GM21367 (cell line): ENCODE measurements around the gene AIF1.

Experiments used
- ATAC-seq: cut with Tn5 transposase; IDR thresholded peaks from one replicate; pipeline ENCODE4 v1.9.1; 2021; ENCODE audit not compliant: unreplicated experiment

Gene AIF1

DNA sequence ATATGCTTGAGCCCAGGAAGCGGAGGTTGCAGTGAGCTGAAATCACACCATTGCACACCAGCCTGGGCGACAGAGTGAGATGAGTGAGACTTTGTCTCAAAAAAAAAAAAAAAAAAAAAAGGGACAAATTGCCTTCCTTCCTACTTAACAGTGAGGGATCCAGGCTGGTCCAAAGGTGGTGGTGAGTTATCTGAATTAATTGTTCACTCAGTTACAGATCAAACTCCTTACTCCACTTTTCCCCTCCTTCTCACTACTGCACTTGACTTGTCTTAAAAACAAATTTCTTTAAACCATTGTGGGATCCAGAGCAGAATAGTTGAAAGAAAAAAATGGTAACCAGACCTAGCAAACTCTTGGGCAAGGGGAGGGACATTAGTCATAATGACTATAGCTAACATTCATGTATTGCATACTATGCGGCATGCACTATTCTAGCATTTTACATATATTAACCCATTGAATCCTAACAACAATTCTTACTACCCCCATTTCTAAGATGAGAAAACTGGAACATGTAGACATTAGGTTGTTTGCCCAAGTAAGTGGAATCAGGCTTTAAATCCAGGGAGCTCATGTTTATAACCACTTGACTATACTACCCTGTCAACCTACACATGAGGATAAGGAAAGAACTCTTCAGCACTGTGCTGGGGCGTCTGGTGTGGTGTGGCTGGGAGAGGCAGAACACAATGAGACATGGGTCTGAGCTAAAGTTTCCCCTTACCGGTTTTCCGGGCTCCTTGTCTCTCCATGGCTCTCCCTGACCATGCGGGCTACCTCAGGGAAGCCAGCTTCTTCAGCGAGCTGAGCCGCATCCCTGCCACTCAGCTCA, 48.3 kb downstream of the AIF1 start:
- ATAC-seq = no peak

DNA sequence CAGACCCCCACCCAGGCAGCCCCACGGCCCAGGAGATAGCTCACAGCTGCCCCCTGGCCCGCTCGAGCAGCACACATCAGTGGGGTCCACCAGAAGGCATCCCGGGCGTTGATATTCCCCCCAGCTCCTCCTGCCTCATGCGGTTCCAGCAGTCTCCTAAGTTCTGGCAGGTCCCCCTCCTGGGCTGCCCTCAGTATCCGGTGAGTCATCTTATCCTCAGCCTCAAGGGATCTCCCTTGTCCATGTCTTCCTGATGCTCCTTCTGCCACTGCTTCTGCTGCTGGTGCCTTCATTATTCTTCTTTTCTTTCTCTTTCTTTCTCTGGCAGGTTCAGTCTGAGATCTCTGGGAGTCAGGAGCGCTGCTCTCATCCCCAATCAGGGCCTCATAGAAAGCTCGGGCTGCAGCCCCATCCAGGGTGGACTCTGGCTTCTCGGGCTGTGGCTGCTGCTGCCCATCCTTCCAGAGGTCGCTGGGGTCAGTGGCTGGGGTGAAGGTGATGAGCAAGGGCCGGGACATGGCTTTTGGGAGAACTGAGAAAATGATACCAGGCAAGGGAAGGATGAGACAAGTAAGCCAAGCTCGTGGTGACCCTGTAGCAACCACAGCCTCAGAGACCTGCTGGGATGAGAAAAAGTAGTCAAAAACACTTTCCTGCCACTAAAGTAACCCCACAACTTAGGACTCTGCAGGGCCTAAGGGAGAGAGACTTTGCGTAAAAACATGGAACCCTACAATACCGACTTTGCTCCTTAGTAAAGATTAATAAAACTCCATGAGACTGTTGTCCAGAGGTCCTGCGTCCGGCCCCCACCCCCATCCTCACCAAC, 49.1 kb downstream of the AIF1 start:
- ATAC-seq = no peak

GRCh38 chr6:31664790-31665500, 49.9 kb downstream of the AIF1 start, which contains the start of gene GPANK1:
Gene GPANK1 (minus strand): TSS chr6:31664997. CDS start chr6:31664478, 519 bp downstream.
- ATAC-seq = peak; percentile 32

DNA sequence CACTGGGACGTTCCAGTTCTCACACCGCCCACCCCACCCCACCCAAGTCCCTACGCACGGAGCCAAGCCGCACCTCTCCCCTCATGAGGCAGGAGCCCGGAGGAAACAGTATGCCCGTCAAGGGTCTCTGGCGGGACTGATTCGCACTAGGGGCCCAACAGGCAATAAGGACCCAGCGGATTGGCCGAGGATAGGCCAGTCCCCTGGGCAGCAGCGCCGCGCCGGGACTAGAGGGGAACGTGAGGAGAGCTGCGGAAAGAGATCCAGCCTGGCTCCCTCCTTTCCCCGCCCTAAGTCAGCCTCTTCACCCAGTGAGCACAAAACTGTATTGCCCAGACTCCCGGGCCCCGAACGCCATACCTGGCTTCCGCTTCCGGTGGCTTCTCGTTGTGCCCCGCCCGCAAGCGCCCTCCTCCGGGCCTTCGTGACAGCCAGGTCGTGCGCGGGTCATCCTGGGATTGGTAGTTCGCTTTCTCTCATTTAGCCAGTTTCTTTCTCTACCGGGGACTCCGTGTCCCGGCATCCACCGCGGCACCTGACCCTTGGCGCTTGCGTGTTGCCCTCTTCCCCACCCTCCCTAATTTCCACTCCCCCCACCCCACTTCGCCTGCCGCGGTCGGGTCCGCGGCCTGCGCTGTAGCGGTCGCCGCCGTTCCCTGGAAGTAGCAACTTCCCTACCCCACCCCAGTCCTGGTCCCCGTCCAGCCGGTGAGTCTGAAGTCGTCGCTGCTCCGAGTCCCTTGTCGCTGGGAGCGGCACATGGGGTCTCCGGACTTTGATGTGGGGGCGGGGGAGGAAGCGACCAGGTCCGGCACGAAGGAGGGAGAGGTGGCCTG, 50.7 kb downstream of the AIF1 start, which contains the start of gene CSNK2B:
Gene CSNK2B, plus strand, starts transcription at position 580 of the 836 bp plus-strand sequence. CDS start 752 bp downstream, outside the sequence.
- peak; percentile 60 for ATAC-seq

DNA sequence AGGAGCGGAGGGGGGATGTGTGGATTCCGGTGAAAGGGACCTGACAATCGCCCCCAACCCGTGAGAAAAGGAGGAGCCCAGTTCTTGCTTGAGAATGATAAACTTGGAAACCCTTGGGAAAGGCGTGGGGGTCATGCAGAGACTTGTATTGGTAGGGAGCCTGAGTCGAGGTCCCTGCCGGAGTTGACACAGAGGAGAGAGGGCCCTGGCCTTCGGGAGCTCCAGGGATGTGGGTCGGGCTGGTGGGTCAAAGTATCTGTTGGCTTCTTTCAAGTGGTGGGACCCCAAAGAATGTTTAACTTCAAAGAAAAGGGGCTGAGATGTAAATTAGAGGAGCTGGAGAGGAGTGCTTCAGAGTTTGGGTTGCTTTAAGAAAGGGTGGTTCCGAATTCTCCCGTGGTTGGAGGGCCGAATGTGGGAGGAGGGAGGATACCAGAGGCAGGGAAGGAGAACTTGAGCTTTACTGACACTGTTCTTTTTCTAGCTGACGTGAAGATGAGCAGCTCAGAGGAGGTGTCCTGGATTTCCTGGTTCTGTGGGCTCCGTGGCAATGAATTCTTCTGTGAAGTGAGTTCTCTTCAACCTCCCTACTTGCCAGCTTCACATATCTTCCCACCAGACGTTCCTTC, 51.4 kb downstream of the AIF1 start:
- ATAC-seq = no peak
